DND-41 (cell line): ENCODE data around the gene CD22.

ENCODE experiments used
- CTCF ChIP-seq: IDR thresholded peaks from 2 replicates; pipeline ENCODE4 v1.5.1; 2012; ENCODE audit warnings: borderline replicate concordance, low read length, moderate library complexity, mild to moderate bottlenecking; ENCODE audit not compliant: poor library complexity, severe bottlenecking; ENCODE audit errors: extremely low read depth
- EZH2 ChIP-seq: IDR thresholded peaks from 3 replicates; pipeline ENCODE4 v1.6.1; 2012; ENCODE audit warnings: borderline replicate concordance, low read depth, mild to moderate bottlenecking, moderate library complexity, low read length, inconsistent platforms; ENCODE audit not compliant: severe bottlenecking

- no peak for TF ChIP-seq CTCF
- TF ChIP-seq EZH2 = no peak
Observed at GRCh38 chr19:35381926-35382325, 52.9 kb downstream of the CD22 start.
